ENCODE data around the gene PCK2. TPM values are rescaled to one million over a fixed set of nuclear protein-coding genes. Genes with fewer than 3 reads are reported as not detected.

Gene PCK2
- total and polyA plus RNA-seq, 2 of the 13 experiments (the other 11 are each of a cell fraction or from before 2014, with no cell fraction given): 129 to 272 TPM

DNA sequence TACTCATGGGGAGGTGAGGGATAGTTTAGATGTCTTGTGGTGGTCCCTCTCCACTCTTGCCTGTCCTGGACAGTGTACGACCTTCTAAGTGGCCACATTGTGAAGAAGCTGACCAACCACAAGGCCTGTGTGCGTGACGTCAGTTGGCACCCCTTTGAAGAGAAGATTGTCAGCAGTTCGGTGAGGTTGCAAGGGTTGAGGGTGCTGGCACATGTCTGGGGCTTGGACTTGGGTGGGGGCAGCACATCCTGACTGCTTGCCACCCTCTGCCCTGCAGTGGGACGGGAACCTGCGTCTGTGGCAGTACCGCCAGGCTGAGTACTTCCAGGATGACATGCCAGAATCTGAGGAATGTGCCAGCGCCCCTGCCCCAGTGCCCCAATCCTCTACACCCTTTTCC, 28.8 kb downstream of the PCK2 start (continued):
- TF ChIP-seq ZZZ3 (CRISPR knock-in tag; IDR thresholded peaks at IDR 0.05; ENCODE audit: borderline replicate concordance) (no peak), ZNF282 (IDR thresholded peaks at IDR 0.05; ENCODE audit: partially characterized antibody) (no peak), ZNF563 (CRISPR knock-in tag; IDR thresholded peaks at IDR 0.05) (0 out of 2 replicates have a peak, but pooled peaks have one; percentile 24), POLR2A (IDR thresholded peaks at IDR 0.05; ENCODE audit: insufficient read depth in 1 of 2, low read depth in 2 of 2, low read length in 2 of 2) (peak in 1 of 2 experiments; percentile 34; a peak in 2 of 4 replicates)

DNA sequence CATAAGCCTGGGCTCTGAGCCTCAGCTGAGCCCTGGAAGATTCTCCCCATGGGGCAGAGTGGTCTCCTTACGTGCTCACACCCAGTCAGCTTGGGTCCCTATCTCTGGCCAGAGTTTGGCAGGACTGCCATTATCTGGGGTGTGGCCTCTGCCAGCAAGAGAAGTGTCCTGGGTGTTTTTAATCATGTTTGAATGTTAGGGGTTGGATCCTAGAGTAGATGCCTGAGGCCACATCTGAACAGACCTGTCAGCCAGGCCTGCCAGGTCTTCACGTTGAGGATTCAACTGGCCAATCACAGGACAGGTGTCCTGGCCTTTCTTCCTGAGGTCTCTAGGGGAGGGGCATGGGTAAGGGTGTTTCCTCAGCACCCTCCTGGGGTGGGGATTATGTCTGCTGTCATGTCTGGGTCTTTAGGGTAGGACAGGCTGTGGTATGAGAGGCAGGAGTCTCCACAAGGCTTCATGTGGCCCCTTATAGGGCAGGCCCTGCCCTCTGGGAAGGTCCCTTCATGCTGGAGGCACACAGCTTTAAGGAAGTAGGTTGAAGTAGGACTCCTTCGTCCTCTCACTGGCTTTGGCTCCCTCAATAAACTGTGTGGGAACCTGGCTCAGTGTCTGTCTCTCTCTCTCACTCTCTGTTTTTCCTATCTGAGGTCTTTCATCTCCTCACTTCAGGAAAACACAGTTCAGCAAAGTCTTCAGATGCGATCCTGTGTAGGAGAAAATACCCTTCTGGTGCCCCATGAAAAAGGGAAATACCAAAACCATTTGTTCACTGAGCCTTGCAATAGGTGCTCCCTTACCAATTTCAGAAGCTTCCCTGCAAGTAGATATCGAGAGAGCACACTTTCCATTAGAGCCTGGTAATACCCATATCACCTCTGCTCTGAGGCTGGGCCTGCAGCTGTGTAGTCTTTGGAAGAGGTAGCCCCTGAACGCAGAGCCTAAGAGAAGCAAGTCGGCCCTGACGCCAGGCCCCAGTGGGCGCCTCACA, 29.6 kb downstream of the PCK2 start:
- Histone ChIP-seq H3K4me1 (ENCODE audit: insufficient read depth, low read length) (peaks cover 5% of the 10 kb centered on the region; the same call in 1 of the 2 replicates), H4K20me1 (ENCODE audit: insufficient read depth, low read length) (no peaks in the 10 kb centered on the region), H3K4me3 (replicated peaks in 1 of 3; ENCODE audit: insufficient read depth in 1 of 3, low read depth in 2 of 3, low read length in 3 of 3) (no peak overlapping the region), H3K4me2 (ENCODE audit: low read depth, low read length) (no peak overlapping the region), H3K79me2 (ENCODE audit: insufficient read depth, low read length) (no peaks in the 10 kb centered on the region), H3K27ac (ENCODE audit: extremely low read length, insufficient read depth, low read length) (no peak overlapping the region), H3K36me3 (replicated peaks in 1 of 2; ENCODE audit: control insufficient read depth in 1 of 2, insufficient read depth in 2 of 2, low read length in 2 of 2) (peaks cover 44 to 49% of the 10 kb centered on the region in 2 experiments), H2AFZ (ENCODE audit: low read length) (no peak overlapping the region), H3K9ac (ENCODE audit: insufficient read depth, low read depth, low read length) (no peak overlapping the region), H3K27me3 (ENCODE audit: control insufficient read depth in 1 of 2, insufficient read depth in 2 of 2, low read length in 2 of 2) (no peaks in the 10 kb centered on the region), H3K9me3 (ENCODE audit: low read length) (no peaks in the 10 kb centered on the region)
- WGBS (ENCODE audit: low lambda C conversion rate): 95% methylated on average over 9 of the region's 9 CpGs
- DNase-seq (ENCODE audit: low spot score): no peak
- intact Hi-C loops (cut with micrococcal nuclease; ENCODE audit: unreplicated experiment) (no loop called here), in situ Hi-C loops (cut with HindIII; ENCODE audit: extremely low pct_ligation_motif_present, low pct_unique_long_range_greater_than_20kb) (loop anchor here (25.0 kb wide), 1 partner anchor 1536 kb away; the partner anchor contains the start of genes ABHD4 and DAD1)
- peak; percentile 14 for ATAC-seq
- FAIRE-seq: no peak
- CTCF ChIA-PET (ENCODE audit: low intra/inter-chr PET ratio, low total read pairs): no interaction called here
- POLR2A ChIA-PET: interaction anchor here (0.9 to 22.7 kb wide), 10 partner anchors 3 to 90 kb away, joined by 3 to 977 read pairs (median 13); partner anchors contain the start of genes CHMP4A, DCAF11, EMC9 and FITM1
- BruUV-seq (replicated peaks): no TSS peak
- TF ChIP-seq ZBTB7A (CRISPR knock-in tag; IDR thresholded peaks at IDR 0.05) (no peak), POLR2AphosphoS2 (IDR thresholded peaks at IDR 0.05; ENCODE audit: low read depth, low read length) (peak; percentile 66; the same call in 1 of the 2 replicates), GZF1 (CRISPR knock-in tag; IDR thresholded peaks at IDR 0.05) (0 out of 2 replicates have a peak, but pooled peaks have one; percentile 28), ZNF746 (CRISPR knock-in tag; IDR thresholded peaks at IDR 0.05) (0 out of 2 replicates have a peak, but pooled peaks have one; percentile 33), TBP (CRISPR knock-in tag; IDR thresholded peaks at IDR 0.05) (no peak), MTA3 (CRISPR knock-in tag; IDR thresholded peaks at IDR 0.05) (no peak), GATAD1 (CRISPR knock-in tag; IDR thresholded peaks at IDR 0.05) (no peak), ZFAT (CRISPR knock-in tag; conservative IDR thresholded peaks at IDR 0.05) (no peak)
- TF ChIP-seq, protein P1, sequence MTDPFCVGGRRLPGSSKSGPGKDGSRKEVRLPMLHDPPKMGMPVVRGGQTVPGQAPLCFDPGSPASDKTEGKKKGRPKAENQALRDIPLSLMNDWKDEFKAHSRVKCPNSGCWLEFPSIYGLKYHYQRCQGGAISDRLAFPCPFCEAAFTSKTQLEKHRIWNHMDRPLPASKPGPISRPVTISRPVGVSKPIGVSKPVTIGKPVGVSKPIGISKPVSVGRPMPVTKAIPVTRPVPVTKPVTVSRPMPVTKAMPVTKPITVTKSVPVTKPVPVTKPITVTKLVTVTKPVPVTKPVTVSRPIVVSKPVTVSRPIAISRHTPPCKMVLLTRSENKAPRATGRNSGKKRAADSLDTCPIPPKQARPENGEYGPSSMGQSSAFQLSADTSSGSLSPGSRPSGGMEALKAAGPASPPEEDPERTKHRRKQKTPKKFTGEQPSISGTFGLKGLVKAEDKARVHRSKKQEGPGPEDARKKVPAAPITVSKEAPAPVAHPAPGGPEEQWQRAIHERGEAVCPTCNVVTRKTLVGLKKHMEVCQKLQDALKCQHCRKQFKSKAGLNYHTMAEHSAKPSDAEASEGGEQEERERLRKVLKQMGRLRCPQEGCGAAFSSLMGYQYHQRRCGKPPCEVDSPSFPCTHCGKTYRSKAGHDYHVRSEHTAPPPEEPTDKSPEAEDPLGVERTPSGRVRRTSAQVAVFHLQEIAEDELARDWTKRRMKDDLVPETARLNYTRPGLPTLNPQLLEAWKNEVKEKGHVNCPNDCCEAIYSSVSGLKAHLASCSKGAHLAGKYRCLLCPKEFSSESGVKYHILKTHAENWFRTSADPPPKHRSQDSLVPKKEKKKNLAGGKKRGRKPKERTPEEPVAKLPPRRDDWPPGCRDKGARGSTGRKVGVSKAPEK (CRISPR knock-in tag; IDR thresholded peaks at IDR 0.05; ENCODE audit: borderline replicate concordance): no peak
- TF ChIP-seq, protein P2, sequence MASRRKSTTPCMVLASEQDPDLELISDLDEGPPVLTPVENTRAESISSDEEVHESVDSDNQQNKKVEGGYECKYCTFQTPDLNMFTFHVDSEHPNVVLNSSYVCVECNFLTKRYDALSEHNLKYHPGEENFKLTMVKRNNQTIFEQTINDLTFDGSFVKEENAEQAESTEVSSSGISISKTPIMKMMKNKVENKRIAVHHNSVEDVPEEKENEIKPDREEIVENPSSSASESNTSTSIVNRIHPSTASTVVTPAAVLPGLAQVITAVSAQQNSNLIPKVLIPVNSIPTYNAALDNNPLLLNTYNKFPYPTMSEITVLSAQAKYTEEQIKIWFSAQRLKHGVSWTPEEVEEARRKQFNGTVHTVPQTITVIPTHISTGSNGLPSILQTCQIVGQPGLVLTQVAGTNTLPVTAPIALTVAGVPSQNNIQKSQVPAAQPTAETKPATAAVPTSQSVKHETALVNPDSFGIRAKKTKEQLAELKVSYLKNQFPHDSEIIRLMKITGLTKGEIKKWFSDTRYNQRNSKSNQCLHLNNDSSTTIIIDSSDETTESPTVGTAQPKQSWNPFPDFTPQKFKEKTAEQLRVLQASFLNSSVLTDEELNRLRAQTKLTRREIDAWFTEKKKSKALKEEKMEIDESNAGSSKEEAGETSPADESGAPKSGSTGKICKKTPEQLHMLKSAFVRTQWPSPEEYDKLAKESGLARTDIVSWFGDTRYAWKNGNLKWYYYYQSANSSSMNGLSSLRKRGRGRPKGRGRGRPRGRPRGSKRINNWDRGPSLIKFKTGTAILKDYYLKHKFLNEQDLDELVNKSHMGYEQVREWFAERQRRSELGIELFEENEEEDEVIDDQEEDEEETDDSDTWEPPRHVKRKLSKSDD (CRISPR knock-in tag; IDR thresholded peaks at IDR 0.05; ENCODE audit: low read depth): no peak
